NCI-H128 (cell line): Measurements from ENCODE around the gene ABCA5.
"Not testable (repeated sequence)": the region's sequence is repeated elsewhere in the genome, so short reads cannot be mapped to it uniquely, and the experiment has no call there.

Experiments used
- DNase-seq: peaks from one replicate; lab custom pipeline; 2025; ENCODE audit not compliant: unreplicated experiment; lab: John Stamatoyannopoulos, UW

The ABCA5 gene

DNA sequence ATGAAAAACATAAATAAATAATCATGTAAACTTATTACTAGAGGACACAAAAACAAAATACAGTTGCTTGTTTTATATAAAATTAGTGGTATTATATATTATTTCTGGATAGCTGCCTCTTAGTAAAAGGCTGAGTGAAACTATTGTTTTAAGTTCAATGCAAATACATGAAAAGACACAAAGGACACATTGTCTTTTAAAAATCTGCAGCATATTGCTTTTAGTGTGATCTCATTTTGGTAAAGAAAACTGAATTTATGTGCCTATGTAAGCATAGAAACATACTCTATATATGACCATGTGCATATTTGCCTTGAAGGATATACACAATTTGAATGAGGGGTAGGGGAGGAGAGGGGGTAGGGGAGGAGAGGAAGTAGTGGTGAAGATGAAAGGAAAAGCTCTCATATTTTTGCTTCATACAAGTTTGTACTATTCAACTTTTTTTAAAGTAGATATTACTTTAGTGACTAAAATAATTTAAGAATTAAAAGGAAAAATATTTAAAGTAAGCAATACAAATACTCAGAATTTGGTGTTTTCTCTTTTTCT, 104.2 kb downstream of the ABCA5 start:
- no peak for DNase-seq

DNA sequence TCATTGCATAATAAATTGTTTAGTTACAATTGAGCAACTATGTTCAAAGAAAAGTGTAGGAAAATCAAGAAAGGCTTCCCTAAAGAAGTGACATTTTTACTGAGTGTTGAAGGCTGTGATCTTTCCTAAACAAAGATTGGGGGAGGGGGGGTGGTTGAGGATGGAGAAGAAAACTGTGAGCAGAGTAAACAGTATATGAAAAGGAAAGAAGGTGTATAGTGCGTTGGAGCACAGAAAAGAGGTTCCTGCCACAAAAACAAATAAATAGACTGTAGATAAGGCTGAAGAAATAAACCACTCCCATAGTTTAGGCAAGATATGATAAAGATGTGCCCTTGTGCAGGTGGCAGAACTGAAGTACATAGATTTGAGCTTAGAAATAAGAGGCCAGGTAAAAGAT, 106.8 kb downstream of the ABCA5 start:
- no peak for DNase-seq

DNA sequence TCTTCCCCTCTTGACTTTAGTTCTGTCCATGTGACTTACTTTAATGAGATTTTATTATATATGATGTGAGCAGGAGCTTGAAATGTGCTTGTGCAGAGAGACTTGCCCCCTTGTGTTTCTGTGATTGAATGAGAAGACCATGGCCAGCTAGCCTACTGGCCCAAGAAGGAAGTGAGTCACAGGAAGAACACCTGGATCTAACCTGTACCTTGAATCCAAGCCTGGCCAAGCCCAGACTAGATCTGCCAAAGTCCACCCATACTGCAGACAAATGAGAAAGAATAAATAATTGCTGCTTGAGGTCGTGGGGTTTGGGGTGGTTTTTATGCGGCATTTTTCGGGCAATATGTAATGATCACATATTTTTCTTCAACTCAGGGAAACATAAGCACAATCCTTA, 107.9 kb downstream of the ABCA5 start:
- DNase-seq, result no peak

DNA sequence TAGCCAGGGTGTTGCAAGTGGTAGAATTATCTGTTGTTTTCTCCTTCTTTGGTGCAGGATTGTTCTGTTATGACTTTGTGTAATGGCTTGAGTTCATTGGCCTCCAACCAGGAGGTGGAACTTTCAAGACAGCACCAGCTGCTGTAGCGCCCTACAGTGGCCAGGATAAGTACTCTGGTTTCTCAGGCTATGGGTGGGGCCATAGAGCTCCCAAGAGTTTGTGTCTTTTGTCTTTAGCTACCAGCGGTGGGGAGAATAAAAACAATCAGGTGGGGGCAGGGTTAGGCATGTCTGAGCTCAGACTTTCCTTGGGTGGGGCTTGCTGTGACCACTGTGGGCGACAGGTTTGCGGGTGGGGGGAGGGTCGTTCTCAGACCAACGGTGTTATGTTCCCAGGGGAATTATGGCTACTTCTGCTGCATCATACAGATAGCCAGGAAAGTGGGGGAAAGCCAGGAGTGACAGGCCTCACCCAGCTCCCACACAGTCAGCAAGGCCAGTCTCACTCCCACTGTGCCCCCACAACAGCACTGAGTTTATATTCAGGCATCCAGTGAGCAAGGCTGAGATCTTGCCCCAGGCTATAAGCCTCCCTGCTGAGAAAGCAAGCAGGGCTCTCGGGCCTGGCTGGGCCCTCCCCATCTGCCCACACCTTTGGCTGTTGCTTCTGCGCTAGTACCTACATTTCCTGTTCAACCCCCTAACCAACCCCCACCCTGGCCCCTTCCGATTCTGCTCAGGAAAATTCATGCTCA, 113.7 kb downstream of the ABCA5 start:
- DNase-seq, result no peak

DNA sequence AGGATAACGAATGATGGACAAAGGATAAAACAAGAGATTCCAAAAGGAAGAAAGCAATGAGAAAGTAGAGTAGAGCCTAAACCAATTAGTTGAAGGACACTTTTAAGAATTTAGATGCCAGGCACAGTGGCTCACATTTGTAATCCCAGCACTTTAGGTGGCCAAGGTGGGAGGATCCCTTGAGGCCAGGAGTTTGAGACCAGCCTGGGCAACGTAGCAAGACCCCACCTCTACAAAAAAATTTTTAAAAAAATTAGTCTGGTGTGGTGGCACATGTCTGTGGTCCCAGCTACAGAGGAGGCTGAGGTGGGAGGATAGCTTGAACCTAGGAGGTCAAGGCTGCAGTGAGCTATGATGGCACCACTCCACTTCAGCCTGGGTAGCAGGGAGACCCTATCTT, 118.3 kb downstream of the ABCA5 start:
- no peak for DNase-seq

DNA sequence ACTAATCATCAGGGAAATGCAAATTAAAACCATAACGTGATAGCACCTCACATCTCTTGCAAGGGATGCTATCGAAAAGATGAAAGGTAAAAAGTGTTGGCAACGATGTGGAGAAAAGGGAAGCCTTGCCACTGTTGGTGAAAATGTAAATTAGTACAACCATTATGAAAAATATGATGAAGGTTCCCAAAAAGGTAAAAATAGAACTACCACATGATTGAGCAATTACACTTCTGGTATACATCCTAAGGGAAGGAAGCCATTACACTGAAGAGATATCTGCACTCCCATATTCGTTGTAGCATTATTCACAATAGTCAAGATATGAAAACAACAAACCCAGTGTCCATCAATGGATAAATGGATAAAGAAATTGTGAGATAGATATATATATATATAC, 119.8 kb downstream of the ABCA5 start:
- no peak for DNase-seq

DNA sequence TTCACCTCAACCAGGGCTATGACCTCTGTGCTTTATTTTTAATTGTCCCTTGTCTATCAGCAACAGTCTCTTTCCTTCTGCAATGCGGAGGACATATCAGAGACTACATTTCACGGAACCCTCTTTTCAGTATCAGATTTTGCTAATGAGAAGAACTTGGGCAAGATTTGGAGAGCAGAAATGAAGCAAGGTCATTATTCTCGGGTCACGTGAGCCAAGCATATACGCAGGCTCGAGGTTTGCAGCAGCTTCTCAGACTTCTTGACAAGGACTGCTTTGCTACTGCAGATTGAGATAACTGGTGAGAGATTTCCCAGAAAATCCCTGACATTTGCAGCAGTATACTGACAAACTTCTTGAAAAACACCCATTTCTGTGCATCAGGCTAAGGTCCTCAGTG, 128.7 kb downstream of the ABCA5 start:
- no peak for DNase-seq

- DNase-seq, result not testable (repeated sequence)
These were observed 130.8 kb downstream of the ABCA5 start for GRCh38 chr17:69196105-69196653.
